Small intestine (tissue), 7 donors: ENCODE measurements around the gene ZFP1. TPM values are rescaled to one million over a fixed set of nuclear protein-coding genes. Genes with fewer than 3 reads are reported as not detected.
A peak's percentile ranks its signal among the peaks of the same experiment; 100 is the strongest.

Experiments
- DNase-seq, 2 donors: peaks; one replicate each; pipeline versions ENCODE4 v3.0.0 to v3.0.0-alpha.2; 2013
- FAIRE-seq: peaks from 2 replicates; lab custom pipeline; 2012; peaks lifted over from hg19 to GRCh38; lab: Jason Lieb, UNC
- H3K27ac ChIP-seq, 3 donors: one replicate each; pipeline ENCODE4 v1.5.1; 2013; ENCODE audit warnings: low read length in 2 of 3, mild to moderate bottlenecking in 2 of 3, control low read depth in 1 of 3, inconsistent platforms in 1 of 3, low read depth in 1 of 3, moderate library complexity in 1 of 3
- H3K27me3 ChIP-seq, 3 donors: one replicate each; pipeline ENCODE4 v1.6.1; 2013; ENCODE audit warnings: low read length in 3 of 3, inconsistent platforms in 1 of 3; ENCODE audit not compliant: control insufficient read depth in 3 of 3, insufficient read depth in 3 of 3
- H3K36me3 ChIP-seq, 3 donors: one replicate each; pipeline ENCODE4 v1.6.1; 2013; ENCODE audit warnings: low read length in 3 of 3, inconsistent platforms in 1 of 3, low read depth in 1 of 3, mild to moderate bottlenecking in 1 of 3, moderate library complexity in 1 of 3; ENCODE audit not compliant: control insufficient read depth in 3 of 3, insufficient read depth in 2 of 3
- H3K4me1 ChIP-seq, 3 donors: one replicate each; pipeline ENCODE4 v1.6.1; 2013; ENCODE audit warnings: low read length in 2 of 3, inconsistent platforms in 1 of 3, low read depth in 1 of 3, mild to moderate bottlenecking in 1 of 3, moderate library complexity in 1 of 3; ENCODE audit not compliant: control insufficient read depth in 3 of 3, insufficient read depth in 2 of 3
- H3K4me3 ChIP-seq, 3 donors: one replicate each; pipeline ENCODE4 v1.5.1; 2013; ENCODE audit warnings: low read length in 3 of 3, control low read depth in 1 of 3, inconsistent platforms in 1 of 3, low read depth in 1 of 3, mild to moderate bottlenecking in 1 of 3, moderate library complexity in 1 of 3
- H3K9me3 ChIP-seq, 2 donors: one replicate each; pipeline ENCODE4 v1.6.1; 2013; ENCODE audit warnings: low read depth in 1 of 2, low read length in 1 of 2; ENCODE audit not compliant: control insufficient read depth in 2 of 2, insufficient read depth in 1 of 2
- WGBS, 3 donors: extraction: QIAGEN DNeasy Blood & Tissue Kit; methylation state at CpG; one replicate each; pipeline ENCODE4 v1.1.7; 2013; 5-methylcytosine and 5-hydroxymethylcytosine counted together
- polyA plus RNA-seq, 4 donors: library from polyadenylated mRNA; stranded (reverse) in 3 of 4; unstranded in 1 of 4; fragments of 200-250 nt in 3 of 4; fragments of 120-200 nt in 1 of 4; gene quantifications; one replicate each; pipeline versions ENCODE4 v1.2.1 to v1.2.3, GENCODE V29; 2013
- donor health status: healthy with polysubstance abuse.
- donor health status: control.
- donor health status: control.
- donor health status: Bipolar disorder and iron deficiency.
- donor health status: healthy.

ZFP1 gene
- polyA plus RNA-seq, 4 donors, result 2.2 to 8.8 (median 2.8) TPM

DNA sequence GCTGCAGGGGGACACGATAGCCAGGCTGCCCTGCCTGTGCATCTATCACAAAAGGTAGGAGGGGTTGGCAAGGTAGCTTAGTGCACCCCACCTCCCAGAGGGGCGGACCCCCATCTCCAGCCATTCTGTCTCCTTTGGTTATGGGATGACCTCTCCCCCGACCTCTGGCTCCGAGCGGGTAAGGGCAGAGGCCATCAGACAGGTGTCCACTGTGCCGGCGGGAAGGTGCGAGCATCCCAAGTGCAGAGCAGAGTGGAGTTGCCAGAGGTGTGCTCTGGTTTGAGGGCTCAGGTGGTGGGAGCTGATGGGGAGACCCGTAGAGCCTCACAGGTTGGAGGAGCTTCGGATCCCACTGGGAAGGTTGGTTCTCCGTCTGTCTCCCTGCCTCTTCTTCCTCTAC is 43.5 kb upstream of the ZFP1 start:
- no peaks in the 10 kb centered on the region for H3K27me3 ChIP-seq
- H3K9me3 ChIP-seq, result no peaks in the 10 kb centered on the region
- no peak for DNase-seq
- whole genome bisulfite sequencing, 3 donors, result 93 to 96% (median 95%) methylated on average over 11 of the region's 11 CpGs
- H3K4me1 ChIP-seq, result peaks cover 0 to 14% (median 4%) of the 10 kb centered on the region in 3 donors
- H3K36me3 ChIP-seq, result peaks cover 0 to 45% (median 0%) of the 10 kb centered on the region in 3 donors
- no peak overlapping the region for H3K4me3 ChIP-seq
- H3K27ac ChIP-seq, result no peak overlapping the region
- FAIRE-seq, result no peak

DNA sequence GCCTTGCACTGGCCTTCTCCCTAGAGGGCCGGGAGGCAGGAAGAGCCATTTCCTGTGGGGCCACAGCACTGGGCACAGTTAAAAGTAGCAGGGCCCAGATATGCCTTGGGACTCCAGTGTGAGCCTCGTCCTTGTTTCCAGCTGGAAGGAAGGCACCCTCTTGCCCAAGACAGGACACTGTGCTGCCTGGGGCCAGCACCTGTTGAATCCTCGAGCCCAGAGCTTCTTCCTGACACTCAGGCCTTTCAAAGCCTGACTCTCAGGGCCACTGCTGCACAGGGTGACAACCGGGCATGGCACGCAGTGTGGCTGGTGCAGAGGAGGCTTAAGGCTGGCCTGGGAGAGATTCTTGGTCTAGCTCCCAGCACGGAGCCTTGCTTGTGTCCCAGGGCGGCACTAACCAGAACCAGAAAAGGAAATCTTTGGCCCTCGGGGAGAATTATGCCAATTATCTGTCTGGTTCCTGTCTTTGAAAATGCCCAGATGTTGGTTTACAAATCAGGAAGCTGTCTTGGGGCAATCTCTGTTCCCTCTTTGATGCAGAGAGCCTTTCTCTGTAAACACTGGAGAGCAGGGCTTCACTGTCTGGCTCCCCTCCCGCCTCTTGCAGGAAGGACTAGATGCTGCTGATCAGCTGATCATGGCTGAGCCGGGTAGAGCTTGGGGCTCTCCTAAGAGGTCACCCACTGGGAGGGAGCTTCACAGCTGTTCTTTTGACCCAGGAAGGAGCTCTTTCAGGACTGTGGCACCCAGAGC is 42.8 kb upstream of the ZFP1 start:
- FAIRE-seq (no peak), DNase-seq (no peak)
- Histone ChIP-seq H3K36me3 (peaks cover 0 to 40% (median 0%) of the 10 kb centered on the region in 3 donors), H3K27me3 (no peaks in the 10 kb centered on the region), H3K4me3 (no peak overlapping the region), H3K9me3 (no peaks in the 10 kb centered on the region), H3K4me1 (peaks cover 2 to 18% (median 4%) of the 10 kb centered on the region in 3 donors), H3K27ac (peak overlapping the region in 1 of 3 donors; percentile 28)
- WGBS, 3 donors, result 55 to 76% (median 66%) methylated on average over 9 to 10 of the region's 10 CpGs

DNA sequence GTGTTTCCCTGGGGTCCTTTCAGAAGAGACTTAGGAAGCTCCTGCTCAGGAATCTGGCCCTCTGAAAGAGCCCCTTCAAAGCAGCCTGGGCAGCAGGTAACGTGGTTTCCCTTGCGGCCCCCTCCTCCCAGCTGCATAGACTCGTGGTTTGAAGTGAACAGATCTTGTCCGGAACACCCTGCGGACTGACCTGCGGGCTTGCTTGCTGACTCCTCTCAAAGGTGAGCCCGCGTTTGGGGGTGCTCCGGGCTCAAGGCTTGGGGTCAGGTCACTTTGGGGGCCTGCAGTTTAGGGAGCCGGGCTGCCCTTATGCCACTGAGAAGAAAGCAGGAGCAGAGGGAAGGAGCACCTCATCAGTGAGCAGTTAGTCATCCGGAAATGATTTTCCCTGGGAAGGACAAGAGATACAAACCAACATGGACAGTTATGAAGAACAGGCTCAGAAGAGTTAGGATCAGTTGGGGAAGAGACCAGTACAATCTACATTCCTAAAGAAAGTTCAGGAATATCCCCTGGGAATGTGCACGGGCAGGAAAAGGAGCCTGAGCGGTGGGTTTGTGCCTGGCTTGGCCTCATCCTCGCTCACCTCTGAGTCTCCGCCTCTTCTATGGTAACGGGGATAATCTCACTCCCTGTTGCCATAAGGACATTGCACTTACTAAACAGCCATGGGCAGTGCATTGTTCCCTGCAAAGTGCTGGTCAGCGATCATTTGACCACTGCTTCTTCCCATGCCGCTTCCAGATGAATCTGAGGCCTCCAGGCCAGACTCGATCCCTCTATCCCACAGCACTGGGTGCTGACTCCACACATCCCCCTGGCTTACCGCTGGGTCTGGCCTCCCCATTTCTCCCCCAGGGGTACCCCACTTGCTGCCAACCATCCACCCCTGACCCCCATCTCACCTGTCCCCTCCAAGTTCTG is 41.7 kb upstream of the ZFP1 start:
- WGBS, 3 donors, result 91 to 96% (median 95%) methylated on average over 20 of the region's 20 CpGs
- H3K4me1 ChIP-seq, result peaks cover 4 to 26% (median 4%) of the 10 kb centered on the region in 3 donors

DNA sequence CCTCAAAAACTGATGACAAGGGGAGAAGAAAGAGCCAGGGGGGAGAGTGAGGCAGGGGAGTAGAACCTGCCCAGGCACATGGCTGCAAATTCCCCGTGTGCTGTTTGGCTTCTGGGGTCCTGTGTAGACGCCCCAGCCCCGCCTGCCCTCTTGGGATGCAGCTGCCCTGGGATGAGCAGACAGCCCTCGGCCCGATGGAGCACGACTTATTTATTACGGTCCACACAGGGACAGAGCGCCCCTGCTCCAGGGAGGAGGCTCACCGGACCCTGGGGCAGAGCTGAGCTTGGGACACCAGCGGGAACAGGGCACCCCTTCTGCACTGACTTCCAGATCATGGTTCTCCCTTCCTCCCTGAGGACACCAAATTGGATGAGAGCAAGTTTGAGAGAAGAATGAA is 40.8 kb upstream of the ZFP1 start:
- Histone ChIP-seq H3K27me3 (no peaks in the 10 kb centered on the region), H3K9me3 (no peaks in the 10 kb centered on the region), H3K4me3 (no peak overlapping the region), H3K27ac (no peak overlapping the region), H3K36me3 (peaks cover 0 to 40% (median 0%) of the 10 kb centered on the region in 3 donors), H3K4me1 (peaks cover 4 to 31% (median 5%) of the 10 kb centered on the region in 3 donors)
- WGBS, 3 donors, result 82 to 94% (median 89%) methylated on average over 10 of the region's 10 CpGs
- DNase-seq (no peak), FAIRE-seq (no peak)

More for the DNA sequence above, 41.7 kb upstream of the ZFP1 start:
- Histone ChIP-seq H3K27me3 (no peaks in the 10 kb centered on the region), H3K36me3 (peaks cover 0 to 40% (median 0%) of the 10 kb centered on the region in 3 donors), H3K27ac (peak overlapping the region in 1 of 3 donors; percentile 15), H3K9me3 (no peaks in the 10 kb centered on the region), H3K4me3 (no peak overlapping the region)
- DNase-seq (no peak), FAIRE-seq (no peak)

DNA sequence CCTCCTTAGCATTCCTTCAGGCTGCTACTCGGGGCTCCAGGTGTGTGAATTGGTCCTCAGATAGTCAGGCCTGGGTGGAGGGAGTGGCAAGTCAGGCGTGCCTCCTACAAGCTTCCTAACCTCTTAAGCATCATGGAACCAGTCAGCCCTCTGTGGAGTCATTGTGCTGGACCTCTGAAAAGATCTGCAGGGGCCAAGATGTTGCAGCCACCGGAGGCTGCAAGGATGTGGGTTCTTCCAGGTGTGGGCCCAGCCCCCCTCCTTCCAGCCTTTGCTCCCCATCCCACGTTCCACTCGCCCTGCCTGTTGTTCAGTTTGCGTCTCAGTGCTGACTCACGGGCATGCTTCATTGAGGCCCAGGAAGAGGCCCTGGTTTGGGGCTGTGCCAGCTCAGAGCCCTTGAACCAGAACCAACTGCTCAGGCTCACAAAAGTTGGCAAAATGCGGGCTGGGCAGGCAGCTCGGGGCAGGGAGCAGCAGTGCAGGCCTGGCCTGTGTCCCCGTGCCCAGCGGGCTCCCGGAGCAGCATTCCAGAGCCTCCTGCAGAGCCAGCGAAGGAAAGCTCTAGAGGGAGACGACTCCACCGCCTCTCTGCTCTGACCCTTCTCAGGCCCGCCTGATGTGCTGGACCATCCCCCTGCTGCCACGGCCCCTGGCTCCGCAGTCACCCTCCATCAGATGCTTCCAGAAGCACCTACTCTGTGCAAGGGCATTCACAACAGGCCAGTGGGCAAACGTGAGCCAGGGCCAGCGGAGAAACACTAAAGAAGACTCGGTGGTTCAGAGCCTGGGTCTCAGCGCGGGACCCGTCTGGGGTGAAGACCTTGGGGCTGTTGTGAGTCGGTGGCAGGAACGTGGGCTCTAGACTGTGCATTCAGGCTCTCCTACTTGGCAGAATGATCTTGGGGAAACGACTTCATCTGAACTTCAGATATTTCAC is 39.3 kb upstream of the ZFP1 start:
- H3K4me3 ChIP-seq, result no peak overlapping the region
- WGBS, 3 donors, result 38 to 61% (median 42%) methylated on average over 24 to 27 of the region's 27 CpGs
- no peaks in the 10 kb centered on the region for H3K9me3 ChIP-seq
- peaks cover 0 to 40% (median 0%) of the 10 kb centered on the region in 3 donors for H3K36me3 ChIP-seq
- no peaks in the 10 kb centered on the region for H3K27me3 ChIP-seq
- peak; percentile 51 to 85 for DNase-seq
- H3K27ac ChIP-seq, result peak overlapping the region in 2 of 3 donors; percentile 47 to 48
- H3K4me1 ChIP-seq, result peaks cover 4 to 31% (median 5%) of the 10 kb centered on the region in 3 donors
- FAIRE-seq, result no peak

DNA sequence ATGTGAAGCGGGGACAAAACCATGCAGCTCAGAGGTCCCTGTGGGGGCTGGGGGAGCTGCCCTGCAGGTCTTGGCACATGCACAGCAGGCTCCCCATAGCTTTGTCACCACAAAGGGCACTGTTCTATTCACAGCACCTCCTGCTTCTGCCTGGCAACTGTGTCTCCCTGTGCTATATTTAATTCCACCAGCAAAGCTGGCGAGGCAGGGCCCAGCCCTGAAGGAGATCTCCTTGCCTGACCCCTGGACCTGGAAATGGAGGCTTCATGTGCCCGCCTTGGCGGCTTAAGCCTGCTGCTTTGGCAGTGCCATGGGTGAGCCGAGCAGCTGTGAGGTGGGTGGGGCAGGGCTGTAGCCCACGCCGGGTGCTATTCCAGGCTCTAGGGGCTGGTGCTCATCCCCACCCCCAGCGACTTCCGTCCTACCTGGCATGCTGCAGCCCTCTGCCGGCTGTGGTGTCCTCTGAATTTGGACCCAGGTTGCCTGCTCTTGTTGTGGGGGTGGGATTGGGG is 38.5 kb upstream of the ZFP1 start:
- H3K36me3 ChIP-seq, result peaks cover 0 to 36% (median 0%) of the 10 kb centered on the region in 3 donors
- 22 to 58% (median 45%) methylated on average over 10 of the region's 10 CpGs for WGBS, 3 donors
- H3K9me3 ChIP-seq, result no peaks in the 10 kb centered on the region
- FAIRE-seq (no peak), DNase-seq (peak in 1 of 2 donors; percentile 78)
- peaks cover 4 to 31% (median 5%) of the 10 kb centered on the region in 3 donors for H3K4me1 ChIP-seq
- H3K4me3 ChIP-seq, result no peak overlapping the region
- H3K27me3 ChIP-seq, result no peaks in the 10 kb centered on the region
- H3K27ac ChIP-seq, result peak overlapping the region in 2 of 3 donors; percentile 30 to 47

DNA sequence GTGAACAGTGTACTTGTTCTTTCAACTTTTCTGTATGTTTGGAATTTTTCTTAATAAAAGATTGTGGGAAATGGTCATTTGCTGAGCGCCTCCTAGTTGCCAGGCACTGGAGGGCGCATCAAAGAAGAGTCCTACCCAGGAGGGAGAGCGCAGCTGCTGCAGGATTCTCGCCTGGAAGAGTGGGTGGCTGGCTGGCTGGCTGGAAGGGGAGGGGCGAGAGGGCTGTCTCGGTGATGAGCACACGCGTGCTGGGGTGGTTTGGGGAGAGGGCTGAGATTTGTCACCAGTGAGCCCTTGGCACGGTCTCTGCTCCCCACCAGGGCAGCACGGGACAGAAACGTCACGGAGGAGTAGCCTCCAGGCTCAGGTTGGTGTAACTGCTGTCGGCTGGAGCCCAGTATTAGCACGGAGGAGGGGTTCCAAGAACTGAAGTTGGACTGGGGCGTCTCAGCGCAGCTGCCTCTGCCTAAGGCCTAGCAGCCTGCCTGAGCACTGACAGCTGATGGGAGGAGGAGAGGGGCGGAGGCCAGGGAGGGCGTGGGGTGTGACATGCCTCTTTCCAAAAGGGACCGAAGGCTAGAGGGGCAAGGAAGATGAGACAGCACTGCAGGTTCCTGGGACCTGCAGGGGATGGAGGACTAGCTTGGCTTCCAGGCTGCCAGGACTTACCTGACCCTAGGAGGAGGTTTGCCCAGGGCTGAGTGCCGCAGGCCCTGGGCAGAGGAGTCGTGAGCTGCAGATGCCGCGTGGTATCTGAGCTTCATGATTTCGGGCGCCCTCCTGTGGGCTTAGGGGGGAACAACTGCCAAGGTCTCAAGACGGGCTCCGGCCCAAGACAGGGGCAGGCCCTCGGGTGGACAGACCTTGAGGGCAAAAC is 37.4 kb upstream of the ZFP1 start:
- DNase-seq (peak; percentile 91 to 93), FAIRE-seq (no peak)
- no peaks in the 10 kb centered on the region for H3K27me3 ChIP-seq
- no peak overlapping the region for H3K4me3 ChIP-seq
- peaks cover 4 to 31% (median 5%) of the 10 kb centered on the region in 3 donors for H3K4me1 ChIP-seq
- WGBS, 3 donors, result 18 to 24% (median 23%) methylated on average over 27 to 28 of the region's 28 CpGs
- H3K27ac ChIP-seq, result peak overlapping the region; percentile 17 to 62 (median 21)
- H3K36me3 ChIP-seq, result peaks cover 0 to 25% (median 0%) of the 10 kb centered on the region in 3 donors
- no peaks in the 10 kb centered on the region for H3K9me3 ChIP-seq
